Endodermal cell (in vitro differentiated cells): ENCODE data around the gene GPC6. TPM values are rescaled to one million over a fixed set of nuclear protein-coding genes. Genes with fewer than 3 reads are reported as not detected.

Experiments used
- DNase-seq: peaks from one replicate; pipeline ENCODE4 v3.0.0-alpha.2; 2017
- H3K27ac ChIP-seq: 2 replicates; pipeline ENCODE4 v1.5.1; 2013; ENCODE audit warnings: mild to moderate bottlenecking, low read depth, low read length, moderate library complexity
- H3K27me3 ChIP-seq: 2 replicates; pipeline ENCODE4 v1.6.1; 2013; ENCODE audit warnings: mild to moderate bottlenecking, low read length, moderate library complexity; ENCODE audit not compliant: insufficient read depth, control insufficient read depth, poor library complexity, severe bottlenecking
- H3K36me3 ChIP-seq: 2 replicates; pipeline ENCODE4 v1.7.0; 2013; ENCODE audit warnings: mild to moderate bottlenecking, low read length, moderate library complexity; ENCODE audit not compliant: control insufficient read depth, insufficient read depth
- H3K4me1 ChIP-seq: one replicate; pipeline ENCODE4 v1.7.0; 2013; ENCODE audit warnings: low read length; ENCODE audit not compliant: control insufficient read depth, insufficient read depth
- H3K4me3 ChIP-seq: 2 replicates; pipeline ENCODE4 v1.5.1; 2013; ENCODE audit warnings: mild to moderate bottlenecking, low read length, moderate library complexity
- H3K9ac ChIP-seq: 2 replicates; pipeline ENCODE4 v1.6.1; 2013; ENCODE audit warnings: mild to moderate bottlenecking, low read length, moderate library complexity; ENCODE audit not compliant: poor library complexity, severe bottlenecking; ENCODE audit errors: extremely low read depth
- H3K9me3 ChIP-seq: 2 replicates; pipeline ENCODE4 v1.6.1; 2013; ENCODE audit warnings: mild to moderate bottlenecking, low read length, moderate library complexity; ENCODE audit not compliant: control insufficient read depth
- H3K27ac Mint-ChIP-seq: 2 replicates; pipeline ENCODE4 v1.8.0; 2020; ENCODE audit warnings: mixed read lengths
- H3K27me3 Mint-ChIP-seq: 2 replicates; pipeline ENCODE4 v1.8.0; 2021; ENCODE audit warnings: mild to moderate bottlenecking, mixed read lengths; ENCODE audit not compliant: insufficient read depth
- H3K36me3 Mint-ChIP-seq: 2 replicates; pipeline ENCODE4 v1.8.0; 2020; ENCODE audit warnings: low read depth, mixed read lengths
- H3K4me1 Mint-ChIP-seq: 2 replicates; pipeline ENCODE4 v1.8.0; 2020; ENCODE audit warnings: mixed read lengths
- H3K4me3 Mint-ChIP-seq: 2 replicates; pipeline ENCODE4 v1.8.0; 2020; ENCODE audit warnings: mild to moderate bottlenecking, moderate library complexity, mixed read lengths
- H3K9me3 Mint-ChIP-seq: 2 replicates; pipeline ENCODE4 v1.8.0; 2020; ENCODE audit warnings: mild to moderate bottlenecking, mixed read lengths
- CTCF ChIP-seq: fragments of 200-600 bp; sonication (generic); conservative IDR thresholded peaks from 2 replicates; pipeline ENCODE4 v1.5.0; 2021; ENCODE audit warnings: antibody characterized with exemption, mild to moderate bottlenecking
- WGBS, 2 experiments: methylation state at CpG; one replicate each; pipeline versions ENCODE4 v1.1.5 to v1.1.7; 2013; ENCODE audit warnings: missing lambda C conversion rate in 2 of 2, mixed read lengths in 1 of 2; ENCODE audit not compliant: insufficient coverage in 1 of 2, insufficient read length in 1 of 2; 5-methylcytosine and 5-hydroxymethylcytosine counted together
- total RNA-seq, 2 donors: library from RNA; stranded (reverse); fragmentation: NEBNext Ultra II Directional in 1 of 2; extraction: Animal tissue kit (Norgen Biotek cat#: 25700) in 1 of 2; gene quantifications; 2 replicates in 1 of 2; 3 replicates in 1 of 2; pipeline ENCODE4 v1.2.1, GENCODE V29; 2021

GPC6 gene
- total RNA-seq, 2 donors from 2014 or later = 69.6 to 80.4 TPM

GRCh38 chr13:93266681-93267080, 40.1 kb downstream of the GPC6 start:
- Histone ChIP-seq H3K36me3 (peaks cover 42% of the 10 kb centered on the region), H3K9ac (no peak overlapping the region), H3K27me3 (no peaks in the 10 kb centered on the region), H3K9me3 (no peaks in the 10 kb centered on the region), H3K4me3 (no peak overlapping the region), H3K27ac (no peak overlapping the region), H3K4me1 (peaks cover 8% of the 10 kb centered on the region)
- no peak for DNase-seq
- no peaks in the 10 kb centered on the region for H3K27me3 Mint-ChIP-seq
- H3K4me3 Mint-ChIP-seq = no peak overlapping the region
- no peak for TF ChIP-seq CTCF
- H3K9me3 Mint-ChIP-seq = no peaks in the 10 kb centered on the region
- peaks cover 17% of the 10 kb centered on the region for H3K4me1 Mint-ChIP-seq
- WGBS, 2 experiments = 93% methylated on average over 1 of the region's 1 CpG; no CpG with 5 or more reads in 1 of the 2 experiments
- H3K36me3 Mint-ChIP-seq = peaks cover 2% of the 10 kb centered on the region
- H3K27ac Mint-ChIP-seq = no peak overlapping the region

GRCh38 chr13:93268327-93269028, 41.9 kb downstream of the GPC6 start:
- H3K4me1 ChIP-seq = peaks cover 8% of the 10 kb centered on the region
- peak; percentile 57 for TF ChIP-seq CTCF
- H3K36me3 Mint-ChIP-seq = peaks cover 2% of the 10 kb centered on the region
- no peak overlapping the region for H3K9ac ChIP-seq
- H3K4me1 Mint-ChIP-seq = peaks cover 20% of the 10 kb centered on the region
- H3K27ac ChIP-seq = no peak overlapping the region
- WGBS, 2 experiments = 67 to 90% methylated on average over 2 to 7 of the region's 7 CpGs
- H3K27ac Mint-ChIP-seq = peak overlapping the region; percentile 13
- H3K4me3 Mint-ChIP-seq = no peak overlapping the region
- H3K36me3 ChIP-seq = peaks cover 47% of the 10 kb centered on the region
- H3K27me3 Mint-ChIP-seq = no peaks in the 10 kb centered on the region
- no peak overlapping the region for H3K4me3 ChIP-seq
- no peak for DNase-seq
- H3K27me3 ChIP-seq = no peaks in the 10 kb centered on the region
- H3K9me3 ChIP-seq = no peaks in the 10 kb centered on the region
- no peaks in the 10 kb centered on the region for H3K9me3 Mint-ChIP-seq

GRCh38 chr13:93270769-93271742, 44.4 kb downstream of the GPC6 start:
- Histone ChIP-seq H3K4me3 (no peak overlapping the region), H3K27ac (no peak overlapping the region)
- peak overlapping the region; percentile 20 for H3K27ac Mint-ChIP-seq

More at GRCh38 chr13:93270769-93271742, 44.4 kb downstream of the GPC6 start:
- H3K9me3 Mint-ChIP-seq = no peaks in the 10 kb centered on the region
- no peaks in the 10 kb centered on the region for H3K27me3 Mint-ChIP-seq
- no peaks in the 10 kb centered on the region for H3K9me3 ChIP-seq
- H3K4me1 Mint-ChIP-seq = peaks cover 20% of the 10 kb centered on the region
- WGBS, 2 experiments = 78% methylated on average over 2 to 5 of the region's 5 CpGs
- H3K4me1 ChIP-seq = peaks cover 8% of the 10 kb centered on the region
- no peak overlapping the region for H3K9ac ChIP-seq
- H3K4me3 Mint-ChIP-seq = no peak overlapping the region
- H3K36me3 Mint-ChIP-seq = peaks cover 2% of the 10 kb centered on the region
- TF ChIP-seq CTCF = no peak
- no peaks in the 10 kb centered on the region for H3K27me3 ChIP-seq
- no peak for DNase-seq
- H3K36me3 ChIP-seq = peaks cover 44% of the 10 kb centered on the region
